Stimulated activated CD8-positive, alpha-beta memory T cell treated with anti-CD3 and anti-CD28 coated beads, Interleukin-15, amount 100 ng/mL, for 24 hours (primary cell): ENCODE data around the gene RMI2.
"Not testable (repeated sequence)": the region's sequence is repeated elsewhere in the genome, so short reads cannot be mapped to it uniquely, and the experiment has no call there.

Source experiments
- DNase-seq: peaks from one replicate; pipeline ENCODE4 v3.0.0-alpha.2; 2020; ENCODE audit warnings: low read depth

RMI2 gene

DNA sequence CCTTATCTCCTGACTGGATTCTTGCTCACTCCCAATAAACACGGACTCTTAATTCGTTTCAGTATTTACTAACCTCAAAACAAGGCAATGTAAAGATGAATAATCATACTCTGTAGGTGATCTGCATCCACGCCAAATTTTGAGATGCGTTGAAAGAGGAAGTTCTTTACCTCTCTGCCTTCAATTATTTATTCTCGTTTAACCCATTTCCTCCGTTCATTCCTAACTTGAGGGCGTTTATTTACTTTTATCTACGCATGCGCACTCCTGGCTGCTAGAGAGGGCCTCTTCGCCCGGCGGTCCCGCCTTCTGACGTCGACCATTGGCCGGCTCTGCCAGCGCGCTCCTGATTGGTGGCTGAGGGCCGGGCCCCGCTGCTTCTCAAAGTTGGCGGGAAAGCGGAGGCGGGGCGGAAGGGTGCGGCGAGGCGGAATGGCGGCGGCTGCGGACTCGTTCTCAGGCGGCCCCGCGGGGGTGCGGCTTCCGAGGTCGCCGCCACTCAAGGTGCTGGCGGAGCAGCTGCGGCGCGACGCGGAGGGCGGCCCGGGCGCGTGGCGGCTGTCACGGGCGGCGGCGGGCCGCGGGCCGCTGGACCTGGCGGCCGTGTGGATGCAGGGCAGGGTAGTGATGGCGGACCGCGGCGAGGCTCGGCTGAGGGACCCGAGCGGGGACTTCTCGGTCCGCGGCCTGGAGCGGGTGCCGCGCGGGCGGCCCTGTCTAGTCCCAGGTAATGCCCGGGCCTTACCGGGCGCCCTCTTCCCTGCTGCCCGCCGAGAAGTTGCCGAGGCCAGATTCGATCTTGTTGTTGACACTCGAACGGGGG is at the start of gene RMI2:
TSS of gene RMI2 (plus strand) at position 420 of the 823 bp plus-strand sequence. CDS start at position 433, 13 bp downstream.
- DNase-seq, result peak; percentile 85

DNA sequence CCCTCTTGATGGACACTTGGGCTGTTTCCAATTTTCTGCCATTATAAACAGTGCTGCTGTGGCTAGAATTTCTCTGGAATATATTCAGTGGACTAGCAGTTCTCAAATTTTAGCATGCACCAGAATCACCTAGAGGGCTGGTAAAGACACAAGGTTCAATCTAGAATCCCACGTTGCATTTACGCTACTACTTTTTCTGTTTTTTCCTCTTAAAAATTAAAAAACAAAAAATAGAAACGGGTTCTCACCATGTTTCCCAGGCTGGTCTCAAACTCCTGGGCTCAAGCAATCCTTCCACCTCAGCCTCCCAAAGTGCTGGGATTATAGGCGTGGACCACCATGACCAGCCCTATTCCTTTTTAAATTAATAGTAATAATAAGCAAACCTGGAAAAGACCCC is 49.6 kb upstream of the RMI2 start:
- no peak for DNase-seq

DNA sequence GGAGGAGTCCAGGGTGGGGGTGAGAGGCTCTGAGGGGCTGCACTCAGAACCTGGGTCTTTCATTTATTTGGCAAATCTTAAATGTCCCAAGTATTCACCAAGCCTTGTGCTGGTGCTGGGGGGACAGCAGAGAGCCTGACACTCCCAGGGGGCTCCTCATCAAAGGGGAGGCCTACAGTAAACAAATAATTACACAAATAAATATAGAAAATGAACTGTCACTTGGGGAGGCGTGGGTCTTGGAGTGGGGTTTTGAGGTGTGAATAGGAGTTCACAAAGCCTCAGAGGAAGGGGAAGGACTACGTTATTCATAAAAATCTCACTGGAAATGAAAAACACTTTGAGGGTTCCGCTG is 48.9 kb upstream of the RMI2 start:
- DNase-seq, result no peak

DNA sequence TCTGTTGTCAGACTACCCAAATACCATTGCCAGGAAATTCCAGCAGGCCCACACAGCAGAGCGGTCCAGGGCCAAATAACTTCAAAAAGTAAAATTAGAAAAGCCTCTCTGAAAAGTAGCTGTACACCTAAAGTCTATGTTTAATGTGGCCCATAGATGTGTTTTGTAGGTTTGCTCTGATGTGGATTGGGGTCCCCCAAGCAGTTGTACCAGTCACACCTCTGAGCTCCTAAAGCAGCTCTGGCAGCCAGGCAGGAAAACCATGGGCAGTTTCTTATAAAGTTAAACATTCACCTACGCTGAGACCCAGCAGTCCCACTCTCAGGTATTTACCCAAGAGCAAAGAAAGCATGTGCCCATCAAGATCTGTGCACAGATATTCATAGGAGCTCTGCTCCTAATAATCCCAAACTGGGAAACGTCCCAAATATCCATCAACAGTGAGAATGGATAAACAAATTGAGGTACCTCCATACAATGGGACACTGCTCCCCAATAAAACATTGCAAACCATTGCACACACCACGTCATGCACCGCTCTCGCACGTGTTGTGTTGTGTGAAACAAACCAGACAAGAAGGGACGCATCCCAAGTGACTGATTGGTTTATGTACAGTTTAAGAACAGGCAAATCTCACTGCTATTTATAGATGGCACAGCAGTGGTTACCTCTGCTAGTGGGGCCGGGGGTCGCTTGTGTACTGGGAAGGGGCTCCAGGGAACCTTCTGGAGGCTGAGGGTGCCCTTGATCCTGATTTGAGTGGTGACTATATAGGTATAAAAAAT is 48.4 kb upstream of the RMI2 start:
- DNase-seq, result no peak

DNA sequence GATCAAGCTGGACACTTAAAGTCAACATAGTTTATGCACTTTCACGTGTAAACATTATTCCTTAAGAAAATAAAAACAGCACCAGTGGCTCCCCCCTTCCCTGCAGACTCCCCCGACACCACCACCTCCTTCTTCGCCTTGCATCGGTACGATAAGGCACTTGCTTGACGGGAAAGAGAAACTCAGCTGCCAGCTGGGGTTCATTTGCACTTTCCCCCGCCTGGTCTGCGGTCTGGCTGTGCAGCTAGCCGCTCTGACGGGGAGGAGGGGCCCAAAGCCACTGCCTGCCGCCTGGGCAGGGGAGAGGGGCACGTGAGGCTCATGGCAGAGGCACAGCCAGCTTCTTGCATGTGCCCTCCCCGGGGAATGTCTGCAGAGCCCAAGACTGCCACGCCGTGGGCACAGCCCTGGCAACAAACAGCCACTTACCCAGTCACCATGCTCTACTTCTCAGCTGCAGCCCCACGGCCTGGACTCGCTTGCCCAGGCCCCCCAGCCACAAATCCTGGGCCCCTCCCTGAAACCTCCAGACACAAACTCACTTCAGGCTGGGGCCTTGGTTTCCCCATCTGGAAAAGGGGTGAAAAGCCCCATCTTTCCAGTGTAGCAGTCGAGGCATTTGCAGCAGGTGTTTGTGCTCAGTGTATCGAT is 47.6 kb upstream of the RMI2 start:
- peak; percentile 17 for DNase-seq

DNA sequence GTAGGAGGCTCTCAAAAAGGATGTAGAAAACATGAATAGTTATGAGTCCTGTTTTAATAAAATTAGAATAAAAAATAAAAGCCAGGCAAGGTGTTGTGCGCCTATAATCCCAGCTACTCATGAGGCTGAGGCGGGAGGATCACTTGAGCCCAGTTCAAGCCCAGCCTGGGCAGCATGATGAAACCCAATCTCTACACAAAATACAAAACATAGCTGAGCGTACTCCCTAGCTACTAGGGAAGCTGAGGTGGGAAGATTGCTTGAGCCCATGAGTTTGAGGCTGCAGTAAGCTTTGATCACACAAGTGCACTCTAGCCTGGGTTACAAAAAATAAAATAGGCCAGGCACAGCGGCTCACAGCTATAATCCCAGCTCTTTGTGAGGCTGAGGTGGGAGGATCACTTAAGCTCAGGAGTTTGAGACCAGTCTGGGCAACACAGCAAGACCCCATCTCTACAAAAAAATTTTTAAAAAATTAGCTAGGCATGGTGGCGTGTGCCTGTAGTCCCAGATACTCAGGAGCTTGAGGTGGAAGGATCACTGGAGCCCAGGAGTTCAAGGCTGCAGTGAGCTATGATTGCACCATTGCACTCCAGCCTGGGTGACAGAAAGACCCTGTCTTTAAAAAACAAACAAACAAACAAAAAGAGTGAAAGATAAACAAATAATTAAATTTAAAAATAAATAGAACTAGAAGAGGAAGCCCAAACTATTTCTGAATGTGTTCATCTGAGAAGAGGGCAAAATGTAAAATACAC is 46.9 kb upstream of the RMI2 start:
- no peak for DNase-seq

DNA sequence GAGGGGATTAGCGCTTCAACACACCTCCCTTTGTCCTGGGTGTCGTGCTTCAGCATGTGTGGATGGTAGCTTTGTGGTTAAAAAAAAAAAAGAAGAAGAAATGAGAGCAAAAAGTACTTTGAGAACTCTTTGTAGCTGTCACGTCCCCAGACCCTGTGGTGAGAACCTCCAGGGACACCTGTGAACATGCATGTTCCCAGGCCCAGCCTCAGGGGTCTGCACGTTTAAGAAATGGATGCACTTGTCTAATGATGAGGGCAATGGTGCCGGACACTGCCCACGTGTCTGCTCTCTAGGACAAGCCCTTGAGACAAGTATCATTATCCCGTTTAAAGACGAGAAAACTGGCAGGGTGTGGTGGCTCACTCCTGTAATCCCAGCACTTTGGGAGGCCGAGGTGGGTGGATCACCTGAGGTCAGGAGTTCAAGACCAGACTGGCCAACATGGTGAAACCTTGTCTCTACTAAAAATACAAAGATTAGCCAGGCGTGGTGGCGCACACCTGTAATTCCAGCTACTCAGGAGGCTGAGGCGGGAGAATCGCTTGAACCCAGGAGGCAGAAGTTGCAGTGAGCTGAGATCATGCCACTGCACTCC is 46.2 kb upstream of the RMI2 start:
- not testable (repeated sequence) for DNase-seq

DNA sequence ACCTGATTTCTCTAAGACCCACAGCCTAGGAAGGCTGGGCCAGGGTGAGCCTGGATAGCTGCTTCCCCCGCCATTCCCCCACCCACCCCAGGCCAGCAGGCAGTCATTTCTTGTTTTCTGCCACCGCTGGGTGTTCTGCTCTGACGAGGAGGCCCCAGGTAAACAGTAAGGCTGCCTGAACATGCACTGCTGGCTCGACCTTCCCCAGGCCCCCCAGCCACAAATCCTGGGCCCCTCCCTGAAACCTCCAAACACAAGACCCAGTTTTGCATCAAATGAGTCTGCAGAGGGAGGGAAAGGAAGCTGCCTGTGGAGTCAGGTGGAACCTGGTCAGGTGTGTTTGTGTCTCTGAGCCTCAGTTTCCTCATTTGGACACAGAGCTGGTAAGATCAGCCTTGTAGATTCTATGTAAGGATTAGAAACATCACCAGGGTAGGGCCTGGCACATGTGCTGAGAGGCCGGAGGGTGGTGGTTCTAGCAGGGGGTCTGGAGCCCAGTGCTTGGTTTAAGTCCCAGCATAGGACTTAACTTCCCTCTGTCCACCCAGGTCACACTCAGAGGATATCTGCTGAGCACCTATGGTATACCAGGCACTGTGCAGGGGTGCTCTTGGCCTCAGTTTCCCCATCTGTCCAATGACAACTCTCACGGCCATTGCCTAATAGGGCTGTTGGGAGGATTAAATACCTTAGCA is 45.2 kb upstream of the RMI2 start:
- no peak for DNase-seq

DNA sequence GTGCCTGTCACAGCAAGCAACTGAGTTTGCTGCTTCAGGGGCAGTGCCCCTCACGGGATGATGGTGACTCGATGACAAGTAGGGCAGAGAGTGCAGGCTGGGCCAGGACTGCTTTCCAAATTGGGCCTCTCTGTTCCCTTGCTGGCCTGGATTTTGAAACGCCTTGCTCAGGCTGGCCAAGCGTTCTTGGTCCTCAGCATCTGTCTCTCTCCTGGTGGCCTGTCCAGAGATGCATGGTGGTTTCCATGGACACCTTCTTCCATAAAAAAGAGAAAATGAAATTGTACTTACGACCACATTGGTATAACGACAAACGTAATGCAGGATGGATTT is 44.7 kb upstream of the RMI2 start:
- DNase-seq, result no peak

DNA sequence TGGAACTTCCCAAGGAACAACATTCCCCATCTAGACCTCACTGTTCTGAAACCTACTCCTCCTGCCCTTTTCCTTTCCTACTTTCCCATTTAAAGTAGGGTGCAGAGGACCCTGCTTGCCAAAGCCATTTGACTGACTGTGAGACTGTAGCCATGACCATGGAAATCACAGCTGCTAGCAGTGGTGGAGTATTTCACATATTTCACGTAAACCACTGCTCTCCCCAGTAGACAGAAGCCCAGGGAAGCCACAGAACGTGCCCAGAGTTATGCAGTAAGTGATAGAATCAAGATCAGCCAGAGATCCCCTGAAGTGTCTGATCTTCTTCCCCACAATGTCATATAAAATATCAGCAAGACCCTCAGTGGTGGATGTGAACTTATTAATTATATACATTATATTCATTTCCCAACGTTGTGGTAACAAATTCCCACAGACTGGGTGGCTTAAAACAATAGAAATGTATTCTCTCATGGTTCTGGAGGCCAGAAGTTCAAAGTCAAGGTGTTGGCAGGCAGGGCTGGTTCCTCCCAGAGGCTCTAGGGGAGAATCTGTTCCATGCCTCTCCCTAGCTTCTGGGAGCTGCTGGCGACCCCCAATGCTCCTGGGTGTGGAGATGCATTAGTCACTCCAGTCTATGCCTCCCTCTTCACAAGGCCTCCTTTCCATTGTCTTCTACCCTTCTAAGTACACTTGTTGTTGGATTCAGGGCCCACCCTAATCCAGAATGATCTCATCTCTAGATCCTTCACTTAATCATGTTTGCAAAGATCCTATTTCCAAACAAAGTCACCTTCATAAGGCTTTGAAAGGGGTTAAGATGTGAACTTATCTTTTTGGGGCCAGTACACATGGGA is 43.4 kb upstream of the RMI2 start:
- no peak for DNase-seq

DNA sequence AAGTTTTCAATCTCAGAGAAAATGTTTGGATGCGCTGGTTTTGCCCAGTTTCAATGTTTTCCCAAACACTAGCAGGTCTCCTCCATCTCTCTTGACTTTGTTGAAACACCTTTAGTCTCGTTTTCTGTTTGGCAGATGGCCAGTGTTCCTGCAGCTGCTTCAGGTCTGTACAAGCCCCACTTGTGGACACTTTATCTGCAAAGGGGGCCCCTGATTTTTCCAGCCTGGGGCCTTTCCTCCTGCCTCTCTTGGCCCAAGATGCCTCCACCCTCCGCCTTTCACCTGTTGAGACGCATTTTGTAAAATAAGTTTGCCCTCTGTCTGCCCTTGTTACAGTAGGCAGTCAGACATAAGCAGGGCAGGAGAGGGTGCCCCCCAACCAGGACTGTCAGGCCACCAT is 42.3 kb upstream of the RMI2 start:
- no peak for DNase-seq

DNA sequence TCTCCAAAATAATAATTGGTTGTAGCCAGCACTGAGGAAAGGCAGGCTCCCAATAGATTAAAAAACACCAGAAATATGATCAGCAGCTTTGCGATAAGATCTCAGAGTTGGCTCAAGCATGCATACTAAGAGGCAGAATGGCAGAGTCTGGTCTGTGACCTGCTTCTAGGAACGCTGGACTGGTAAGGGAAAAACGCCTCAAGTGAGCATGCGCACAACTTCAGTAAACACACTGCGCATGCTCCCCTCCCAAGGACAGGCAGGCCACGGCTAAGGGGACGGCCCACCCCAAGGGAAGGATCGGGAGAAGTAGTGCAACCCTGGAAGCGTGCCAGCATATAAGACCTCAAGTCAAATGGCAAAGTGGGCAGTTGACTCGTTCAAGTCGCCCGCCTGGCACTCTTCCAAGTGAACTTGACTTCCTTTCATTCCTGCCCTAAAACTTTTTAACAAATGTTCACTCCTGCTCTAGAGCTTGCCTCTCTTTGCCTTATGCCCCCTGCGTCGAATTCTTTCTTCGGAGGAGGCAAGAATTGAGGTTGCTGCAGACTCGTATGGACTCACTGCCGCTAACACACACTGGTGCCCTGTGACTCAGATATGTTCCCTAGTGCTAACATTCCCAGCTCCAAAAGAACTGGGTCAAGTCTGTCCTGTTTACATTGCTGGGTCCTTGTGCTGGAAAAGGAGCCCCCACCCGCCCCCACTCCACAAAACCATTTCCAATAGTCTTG is 41.7 kb upstream of the RMI2 start:
- no peak for DNase-seq

DNA sequence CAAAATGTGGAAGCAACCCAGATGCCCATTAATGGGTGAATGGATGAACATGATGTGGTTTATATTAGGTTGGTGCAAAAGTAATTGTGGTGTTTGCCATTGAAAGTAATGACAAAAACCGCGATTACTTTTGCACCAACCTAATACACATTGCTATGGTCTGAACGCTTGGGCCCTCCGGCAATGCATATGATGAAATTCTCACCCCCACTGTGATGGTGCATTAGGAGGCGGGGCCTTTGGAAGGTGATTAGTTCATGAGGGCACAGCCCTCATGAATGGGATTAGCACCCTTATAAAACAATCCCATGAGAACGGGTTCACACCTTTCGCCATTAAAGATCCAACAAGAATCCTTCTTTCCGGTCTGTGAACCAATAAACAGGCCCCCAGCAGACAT is 38.9 kb upstream of the RMI2 start:
- no peak for DNase-seq

DNA sequence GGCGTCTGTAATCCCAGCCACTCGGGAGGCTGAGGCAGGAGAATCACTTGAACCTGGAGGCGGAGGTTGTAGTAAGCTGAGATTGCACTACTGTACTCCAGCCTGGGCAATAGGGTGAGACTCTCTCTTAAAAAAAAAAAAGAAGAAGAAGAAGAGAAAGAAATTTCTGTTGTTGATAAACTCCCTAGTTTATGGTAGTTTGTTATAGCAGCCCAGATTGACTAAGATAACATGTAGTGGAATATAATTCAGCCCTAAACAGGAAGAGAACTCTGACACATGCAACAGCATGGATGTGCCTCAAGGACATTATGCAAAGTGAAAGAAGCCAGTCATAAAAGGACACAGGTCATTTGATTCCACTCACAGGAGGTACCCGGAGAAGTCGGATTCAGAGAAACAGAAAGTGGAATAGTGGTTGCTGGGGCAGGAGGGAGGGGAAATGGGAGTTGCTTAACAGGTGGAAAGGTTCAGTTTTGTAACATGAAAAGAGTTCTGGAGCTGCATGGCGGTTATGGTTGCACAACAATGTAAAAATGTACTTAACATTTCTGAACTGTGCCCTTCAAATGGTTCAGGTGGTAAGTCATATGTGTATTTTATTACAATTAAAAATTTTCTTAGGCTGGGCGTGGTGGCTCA is 38.1 kb upstream of the RMI2 start:
- DNase-seq, result no peak

DNA sequence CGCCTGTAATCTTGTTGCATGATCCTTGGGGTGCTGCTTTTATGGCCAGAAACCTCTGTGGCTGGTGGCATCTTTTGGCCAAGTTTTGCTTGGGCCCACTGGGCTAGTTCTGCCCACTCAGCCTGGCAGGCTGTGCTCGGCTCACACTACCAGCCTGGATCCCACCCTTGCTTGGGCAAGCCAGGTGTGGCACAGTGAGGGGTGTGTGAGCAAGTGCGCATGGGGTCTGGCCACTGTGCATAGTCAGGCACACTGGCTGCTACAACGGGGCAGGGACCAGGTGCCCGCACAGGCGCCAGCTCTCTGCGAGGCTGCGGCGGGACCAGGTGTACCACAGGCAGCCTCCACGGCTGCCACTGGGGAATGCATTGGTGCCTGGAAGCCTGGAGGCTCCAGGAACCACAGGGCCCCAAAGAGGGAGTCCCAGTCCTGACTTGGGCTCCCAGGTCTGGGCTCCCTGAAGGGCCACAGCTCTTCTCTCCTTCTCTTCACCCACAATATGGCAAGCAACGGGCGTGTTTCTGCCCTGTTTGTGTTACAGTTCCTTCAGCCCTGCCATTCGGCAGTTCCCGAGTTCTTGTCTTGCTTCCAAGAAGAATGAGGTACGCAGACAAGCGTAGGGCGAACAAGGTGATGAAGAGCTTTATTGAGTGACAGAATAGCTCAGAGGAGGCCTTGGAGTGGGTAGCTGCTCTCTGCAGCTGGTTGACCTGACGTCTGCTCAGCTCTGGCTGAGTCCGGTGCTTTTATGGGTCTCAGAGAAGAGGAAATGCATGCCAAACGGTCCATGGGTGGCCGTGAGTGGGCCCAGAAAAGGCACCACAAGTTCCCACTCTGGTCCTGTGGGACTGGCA is 37.4 kb upstream of the RMI2 start:
- DNase-seq, result no peak

DNA sequence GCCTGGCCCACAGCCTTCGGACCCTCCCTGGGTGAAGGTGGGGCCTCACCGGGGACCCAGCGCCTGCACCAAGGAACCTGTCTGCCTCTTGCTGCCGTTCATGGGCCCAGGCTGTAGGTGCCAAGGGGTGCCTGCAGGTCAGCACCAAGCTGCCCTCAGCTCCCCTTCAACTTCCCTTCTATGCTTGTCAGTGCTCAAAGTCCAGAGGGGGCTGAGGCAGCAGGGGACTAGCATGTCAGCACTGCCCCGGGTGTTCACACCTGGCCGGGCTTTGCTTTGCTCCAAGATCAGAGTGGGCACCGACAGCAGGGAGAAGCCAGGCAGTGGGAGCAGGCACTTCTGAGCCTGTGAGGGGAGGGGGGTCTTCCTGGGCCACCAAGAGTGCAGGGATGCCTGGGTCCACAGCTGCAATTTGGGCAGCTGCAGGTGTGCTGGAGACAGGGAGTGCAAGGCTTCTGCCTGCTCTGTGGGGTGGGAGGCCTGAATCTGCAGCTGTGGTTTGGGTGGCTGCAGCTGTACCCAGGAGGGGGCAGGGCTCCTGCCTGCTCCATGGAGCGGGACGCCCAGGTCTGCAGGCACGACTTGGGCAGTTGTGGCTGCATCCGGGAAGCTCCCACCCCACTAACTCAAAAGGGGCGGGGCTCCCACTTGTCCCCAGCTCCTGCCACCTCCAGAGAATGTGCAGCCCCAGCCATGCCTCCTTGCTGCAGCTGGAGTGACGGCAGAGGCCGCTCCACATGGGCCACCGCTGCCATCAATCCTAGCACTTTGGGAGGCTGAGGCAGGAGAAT is 36.6 kb upstream of the RMI2 start:
- no peak for DNase-seq

DNA sequence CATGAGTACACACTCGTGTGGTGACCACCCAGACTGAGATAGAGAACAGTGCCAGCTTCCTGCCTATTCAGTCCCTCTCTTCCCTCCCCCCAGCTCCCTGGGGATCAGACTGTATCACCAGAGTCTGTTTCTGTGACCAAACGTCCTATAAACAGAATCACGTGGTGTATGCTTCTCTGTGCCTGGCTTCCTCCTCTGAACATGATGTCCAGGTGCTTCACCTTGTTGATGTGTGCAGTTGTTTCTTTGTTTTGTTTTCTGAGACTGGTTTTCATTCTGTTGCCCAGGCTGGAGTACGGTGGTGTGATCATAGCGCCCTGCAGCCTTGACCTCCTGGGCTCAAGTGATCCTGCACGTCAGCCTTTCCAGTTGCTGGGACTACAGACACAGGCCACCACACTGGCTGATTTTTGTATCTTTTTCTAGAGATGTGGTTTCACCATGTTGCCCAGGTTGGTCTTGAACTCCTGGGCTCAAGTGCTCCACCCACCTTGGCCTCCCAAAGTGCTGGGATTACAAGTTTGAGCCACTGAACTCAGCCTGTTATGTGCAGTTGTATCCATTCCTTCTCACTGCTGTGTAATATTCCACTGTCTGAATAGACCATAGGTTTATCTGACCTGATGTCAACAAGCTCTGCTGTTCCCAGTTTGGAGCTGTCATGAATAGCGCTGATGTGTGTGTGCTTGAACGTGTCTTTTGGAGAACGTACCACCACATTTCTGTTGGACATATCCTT is 35.2 kb upstream of the RMI2 start:
- DNase-seq, result no peak
